Natural killer cell treated with Interleukin-12 subunit alpha and Interleukin-12 subunit beta and Interleukin-15 and Interleukin-18, amount 100 ng/mL, for 72 hours (primary cell): ENCODE measurements around the gene GSTO1. TPM values are rescaled to one million over a fixed set of nuclear protein-coding genes. Genes with fewer than 3 reads are reported as not detected.
A peak's percentile ranks its signal among the peaks of the same experiment; 100 is the strongest.

Experiments used
- ATAC-seq, 2 donors: fragments of 150-1000 bp; cut with Tn5 transposase in 1 of 2; sonication (Bioruptor Pico), chemical (Tn5 transposase) in 1 of 2; 2 replicates each; pipeline ENCODE4 v1.10.0; 2021
- DNase-seq: peaks from one replicate; pipeline ENCODE4 v3.0.0; 2022; ENCODE audit warnings: low spot score
- H3K27ac Mint-ChIP-seq, 2 donors: 1 replicate in 1 of 2; 2 replicates in 1 of 2; pipeline ENCODE4 v1.8.0; 2022; ENCODE audit warnings: mixed read lengths in 2 of 2, mild to moderate bottlenecking in 1 of 2, moderate library complexity in 1 of 2
- H3K27me3 Mint-ChIP-seq, 2 donors: 1 replicate in 1 of 2; 2 replicates in 1 of 2; pipeline ENCODE4 v1.8.0; 2022; ENCODE audit warnings: mixed read lengths in 2 of 2
- H3K36me3 Mint-ChIP-seq: one replicate; pipeline ENCODE4 v1.8.0; 2022; ENCODE audit warnings: mixed read lengths
- H3K4me1 Mint-ChIP-seq, 2 donors: 1 replicate in 1 of 2; 2 replicates in 1 of 2; pipeline ENCODE4 v1.8.0; 2022; ENCODE audit warnings: low read depth in 2 of 2, mixed read lengths in 2 of 2, mild to moderate bottlenecking in 1 of 2
- H3K4me3 Mint-ChIP-seq: one replicate; pipeline ENCODE4 v1.8.0; 2022; ENCODE audit warnings: mixed read lengths
- H3K9me3 Mint-ChIP-seq: 2 replicates; pipeline ENCODE4 v1.8.0; 2022; ENCODE audit warnings: mixed read lengths
- total RNA-seq, 2 donors: library from RNA; stranded (reverse); gene quantifications; one replicate each; pipeline ENCODE4 v1.2.3, GENCODE V29; 2022

Gene GSTO1
- total RNA-seq, 2 donors from 2014 or later = 101 to 111 TPM

DNA sequence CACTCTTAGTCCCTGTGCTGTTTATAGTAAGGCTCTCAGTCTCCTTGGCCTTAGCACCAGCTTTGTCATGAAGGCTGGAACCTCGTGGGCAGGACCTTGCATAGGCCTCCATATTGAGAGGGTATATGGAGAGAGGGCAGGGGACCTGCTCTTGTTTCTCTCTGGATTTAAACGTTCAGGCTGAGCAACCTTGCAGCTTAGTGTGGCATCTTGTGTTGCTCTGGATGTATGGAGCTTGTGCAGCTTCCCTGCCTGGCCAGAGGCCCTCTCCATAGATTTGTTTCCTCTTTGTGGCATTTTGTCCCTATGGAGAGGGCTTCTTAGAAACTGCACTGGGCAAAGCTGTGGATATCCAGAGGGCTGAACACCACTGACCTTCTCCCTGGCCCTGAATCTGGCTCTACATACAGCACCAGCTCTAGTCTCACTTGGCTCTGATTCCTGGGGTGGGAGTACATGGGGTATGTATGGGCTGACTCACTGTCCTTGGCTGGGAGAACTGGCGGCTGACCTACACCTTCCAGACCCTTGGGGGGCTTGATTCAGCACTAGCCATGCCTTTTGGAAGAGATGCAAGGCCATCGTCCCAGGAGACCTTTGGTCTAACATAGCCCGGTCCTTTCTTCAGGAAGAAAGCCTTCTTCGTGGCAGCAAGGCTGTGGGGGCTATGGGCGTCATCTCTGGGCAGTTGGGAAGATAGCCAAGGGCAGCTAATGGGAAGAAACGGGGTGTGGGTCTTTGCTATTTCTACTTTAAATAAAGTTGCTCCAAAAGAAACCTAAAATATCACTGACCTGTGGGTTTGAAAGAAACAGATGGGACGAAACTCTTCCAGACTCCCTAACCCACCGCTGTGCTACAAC, 53.1 kb downstream of the GSTO1 start:
- Mint-ChIP-seq H3K4me1 (peaks cover 70 to 76% of the 10 kb centered on the region in 2 donors), H3K4me3 (peak overlapping the region; percentile 24)

GRCh38 chr10:104308439-104308903, 53.8 kb downstream of the GSTO1 start:
- no peak for DNase-seq
- H3K27me3 Mint-ChIP-seq = no peaks in the 10 kb centered on the region

More for the DNA sequence above, 53.1 kb downstream of the GSTO1 start:
- Mint-ChIP-seq H3K9me3 (peaks cover 4% of the 10 kb centered on the region), H3K27me3 (no peaks in the 10 kb centered on the region), H3K36me3 (peaks cover 5% of the 10 kb centered on the region), H3K27ac (peak overlapping the region; percentile 2 to 66)
- ATAC-seq = no peak
- DNase-seq = no peak

GRCh38 chr10:104309980-104310978, 55.6 kb downstream of the GSTO1 start:
- Mint-ChIP-seq H3K27ac (peak overlapping the region in 1 of 2 donors; percentile 54), H3K9me3 (no peaks in the 10 kb centered on the region), H3K4me1 (peaks cover 53 to 58% of the 10 kb centered on the region in 2 donors), H3K4me3 (no peak overlapping the region), H3K36me3 (no peaks in the 10 kb centered on the region), H3K27me3 (no peaks in the 10 kb centered on the region)
- DNase-seq (no peak), ATAC-seq (no peak)

More at GRCh38 chr10:104308439-104308903, 53.8 kb downstream of the GSTO1 start:
- Mint-ChIP-seq H3K4me3 (peak overlapping the region; percentile 24), H3K36me3 (peaks cover under 1% of the 10 kb centered on the region), H3K27ac (peak overlapping the region; percentile 2 to 66), H3K4me1 (peaks cover 69 to 74% of the 10 kb centered on the region in 2 donors), H3K9me3 (no peaks in the 10 kb centered on the region)
- peak in 1 of 2 donors; percentile 31 for ATAC-seq

DNA sequence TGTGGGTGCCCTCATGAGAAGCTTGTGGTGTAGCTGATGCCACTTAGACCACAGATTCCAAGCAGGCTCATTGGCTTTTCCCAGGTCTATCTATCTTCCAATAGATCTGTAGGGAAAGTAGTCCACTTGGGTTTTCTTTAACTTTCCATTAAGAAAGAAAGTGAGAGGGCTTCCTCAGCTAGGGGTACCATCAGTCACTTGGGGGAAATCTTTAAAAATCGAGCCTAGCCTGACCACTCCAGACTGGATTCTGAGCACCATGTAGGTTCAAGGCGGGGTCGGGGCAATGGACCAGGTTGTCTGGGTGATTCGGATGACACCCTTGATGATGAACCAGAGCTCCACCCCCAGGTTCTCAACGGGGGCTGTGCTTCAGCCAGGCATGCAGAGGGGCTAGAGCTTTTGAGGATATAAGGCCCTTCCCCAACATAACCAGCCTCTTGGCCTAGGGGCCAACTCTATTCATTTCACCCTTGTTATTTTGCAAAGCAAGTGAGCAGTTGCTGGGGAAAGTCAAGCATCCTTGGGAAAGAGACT, 56.6 kb downstream of the GSTO1 start:
- peak overlapping the region in 1 of 2 donors; percentile 54 for H3K27ac Mint-ChIP-seq
- peaks cover 47 to 49% of the 10 kb centered on the region in 2 donors for H3K4me1 Mint-ChIP-seq
- H3K9me3 Mint-ChIP-seq = no peaks in the 10 kb centered on the region
- no peak overlapping the region for H3K4me3 Mint-ChIP-seq
- ATAC-seq (no peak), DNase-seq (no peak)
- no peaks in the 10 kb centered on the region for H3K27me3 Mint-ChIP-seq
- H3K36me3 Mint-ChIP-seq = no peaks in the 10 kb centered on the region

GRCh38 chr10:104314591-104315485, 60.1 kb downstream of the GSTO1 start:
- no peak for ATAC-seq
- Mint-ChIP-seq H3K36me3 (no peaks in the 10 kb centered on the region), H3K9me3 (no peaks in the 10 kb centered on the region), H3K27ac (no peak overlapping the region), H3K4me3 (no peak overlapping the region), H3K27me3 (no peaks in the 10 kb centered on the region), H3K4me1 (peaks cover 47 to 51% of the 10 kb centered on the region in 2 donors)
- no peak for DNase-seq

- no peak overlapping the region for H3K4me3 Mint-ChIP-seq
- H3K4me1 Mint-ChIP-seq = peaks cover 46 to 52% of the 10 kb centered on the region in 2 donors
- H3K27ac Mint-ChIP-seq = no peak overlapping the region
- DNase-seq = no peak
- no peaks in the 10 kb centered on the region for H3K36me3 Mint-ChIP-seq
- ATAC-seq = peak in 1 of 2 donors; percentile 4
- no peaks in the 10 kb centered on the region for H3K9me3 Mint-ChIP-seq
- no peaks in the 10 kb centered on the region for H3K27me3 Mint-ChIP-seq
Measured at GRCh38 chr10:104315486-104315921, 60.8 kb downstream of the GSTO1 start.

GRCh38 chr10:104316321-104317099, 61.8 kb downstream of the GSTO1 start:
- DNase-seq (no peak), ATAC-seq (no peak)
- Mint-ChIP-seq H3K4me3 (no peak overlapping the region), H3K4me1 (peaks cover 49 to 54% of the 10 kb centered on the region in 2 donors), H3K36me3 (no peaks in the 10 kb centered on the region), H3K27ac (no peak overlapping the region), H3K27me3 (no peaks in the 10 kb centered on the region), H3K9me3 (no peaks in the 10 kb centered on the region)

Other genes with a start within 250 kb of the GSTO1 start
- gene COL17A1, start 169.0 kb upstream of the GSTO1 start, total RNA-seq = not detected
- 10 to 100 TPM; 12.1 to 12.5 TPM for gene SFR1, start 132.7 kb upstream of the GSTO1 start, total RNA-seq
- not detected for gene CFAP43, start 22.5 kb upstream of the GSTO1 start, total RNA-seq
- gene GSTO2, start 14.3 kb downstream of the GSTO1 start, total RNA-seq = under 1 TPM; 0.53 to 0.93 TPM
- gene ITPRIP, start 83.6 kb downstream of the GSTO1 start, total RNA-seq = 10 to 100 TPM; 42.1 to 63.0 TPM
- under 1 TPM; 0.38 to 0.67 TPM for gene CFAP58, start 98.9 kb downstream of the GSTO1 start, total RNA-seq